GM18498 (cell line): ENCODE data around the gene LRP2BP.

Source experiments
- ATAC-seq: cut with Tn5 transposase; IDR thresholded peaks from one replicate; pipeline ENCODE4 v1.9.1; 2021; ENCODE audit warnings: mild to moderate bottlenecking, moderate library complexity; ENCODE audit not compliant: unreplicated experiment

Gene LRP2BP

DNA sequence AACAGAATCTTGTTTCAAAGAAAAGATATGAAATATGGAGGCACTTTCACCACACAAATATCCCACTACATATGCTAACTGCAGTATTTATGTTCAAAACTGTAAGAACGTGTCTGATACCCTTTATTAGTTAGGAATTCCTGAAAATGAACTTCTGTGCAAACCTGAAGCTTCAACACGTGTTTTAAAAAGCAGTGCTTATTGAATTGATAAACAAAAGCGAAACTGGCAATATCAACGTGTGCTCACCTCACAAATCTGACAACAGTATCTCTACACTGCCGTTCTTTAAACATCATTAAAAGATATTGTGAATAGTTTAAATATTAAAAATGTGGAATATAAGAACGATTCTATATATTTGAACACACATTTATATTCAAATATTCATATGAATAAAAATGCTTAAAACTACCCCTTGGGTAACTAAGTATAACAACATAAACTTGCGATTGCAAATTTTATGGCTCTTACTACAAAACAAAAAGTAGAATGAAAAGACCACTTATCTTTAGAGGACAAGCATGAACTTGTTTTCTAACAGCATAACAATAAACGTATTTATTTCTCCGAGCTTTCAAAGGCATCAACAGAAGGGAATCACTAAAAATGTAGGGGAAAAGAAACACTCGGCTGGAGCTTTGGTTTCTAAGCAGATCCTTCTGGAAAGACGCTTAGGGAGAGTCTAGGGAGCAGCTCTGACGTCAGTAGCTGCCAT is at the start of gene LRP2BP:
Gene LRP2BP, minus strand, starts transcription at position 687 of the 718 bp plus-strand sequence. CDS start 17,738 bp downstream, outside the sequence.
- ATAC-seq: no peak

DNA sequence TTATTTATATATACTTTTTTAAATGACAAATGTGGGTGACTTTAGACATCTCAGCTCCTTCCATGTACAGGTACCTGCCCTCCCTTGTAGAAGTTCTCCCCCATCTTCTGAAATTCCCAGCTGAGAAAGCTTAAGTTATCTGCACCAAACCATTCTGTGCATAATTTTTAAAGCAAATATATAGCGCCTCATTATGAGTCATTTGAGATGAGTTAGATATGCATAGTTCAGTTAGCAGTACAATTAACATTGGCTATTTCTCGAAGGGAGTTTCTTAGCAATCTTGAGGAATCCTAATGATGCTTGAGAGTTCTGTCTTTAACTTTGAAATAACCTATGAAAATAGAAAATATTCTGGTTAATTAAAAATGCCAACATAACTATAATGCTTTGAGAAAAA is 49.5 kb upstream of the LRP2BP start:
- no peak for ATAC-seq

GRCh38 chr4:185441479-185441878 is 45.8 kb upstream of the LRP2BP start:
- no peak for ATAC-seq

DNA sequence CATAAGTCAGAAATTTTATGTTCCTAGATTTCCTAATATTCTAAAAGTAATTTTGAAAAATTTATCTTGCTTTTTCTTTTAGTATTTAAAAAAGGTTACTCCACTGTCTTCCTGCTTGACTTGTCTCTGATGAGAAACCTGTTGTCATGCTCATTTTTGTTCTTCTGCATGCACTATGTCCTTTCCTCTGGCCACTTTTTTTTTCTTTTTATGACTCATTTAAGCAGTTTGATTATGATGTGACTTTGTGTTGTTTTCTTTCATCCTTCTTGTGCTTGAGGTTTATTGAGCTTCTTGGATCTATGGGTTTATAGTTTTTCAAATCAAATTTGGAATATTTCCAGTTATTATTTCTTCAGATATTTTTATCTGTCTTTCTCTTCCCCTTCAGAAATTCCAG is 42.1 kb upstream of the LRP2BP start:
- ATAC-seq: no peak

DNA sequence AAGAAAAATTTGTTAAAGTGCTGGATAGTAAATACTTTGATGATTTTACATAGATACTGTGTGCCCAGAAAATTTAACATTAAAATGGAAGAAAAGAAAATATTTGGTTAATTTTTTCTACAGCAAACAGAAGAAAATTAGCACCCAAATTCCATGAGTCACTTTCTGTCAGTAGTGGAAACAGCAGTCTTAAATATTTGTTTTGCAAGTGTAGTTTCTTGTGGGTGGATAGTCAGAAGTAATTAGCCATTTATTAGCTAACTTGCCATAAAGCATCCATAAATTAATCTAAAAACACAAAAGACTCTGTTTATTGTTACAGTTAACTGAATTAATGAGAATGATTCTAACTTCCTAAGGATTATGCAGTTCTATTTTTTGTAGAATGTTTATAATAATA is 39.7 kb upstream of the LRP2BP start:
- no peak for ATAC-seq

DNA sequence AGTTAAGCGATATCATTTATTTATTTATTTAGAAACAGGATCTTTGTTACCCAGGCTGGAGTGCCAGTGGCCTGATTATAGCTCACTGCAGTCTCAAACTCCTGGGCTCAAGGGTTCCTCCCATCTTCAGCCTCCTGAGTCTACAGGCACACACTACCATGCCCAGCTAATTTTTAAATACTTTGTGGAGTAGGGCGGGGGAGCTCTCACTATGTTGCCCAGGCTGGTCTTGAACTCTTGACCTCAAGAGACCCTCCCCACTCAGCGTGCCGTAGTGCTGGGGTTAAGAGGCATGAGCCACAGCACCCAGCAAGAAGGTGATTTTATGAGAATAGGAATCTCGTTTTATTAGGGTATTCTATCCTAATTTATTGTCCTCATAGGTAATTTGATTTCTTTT is 33.9 kb upstream of the LRP2BP start:
- ATAC-seq: no peak

DNA sequence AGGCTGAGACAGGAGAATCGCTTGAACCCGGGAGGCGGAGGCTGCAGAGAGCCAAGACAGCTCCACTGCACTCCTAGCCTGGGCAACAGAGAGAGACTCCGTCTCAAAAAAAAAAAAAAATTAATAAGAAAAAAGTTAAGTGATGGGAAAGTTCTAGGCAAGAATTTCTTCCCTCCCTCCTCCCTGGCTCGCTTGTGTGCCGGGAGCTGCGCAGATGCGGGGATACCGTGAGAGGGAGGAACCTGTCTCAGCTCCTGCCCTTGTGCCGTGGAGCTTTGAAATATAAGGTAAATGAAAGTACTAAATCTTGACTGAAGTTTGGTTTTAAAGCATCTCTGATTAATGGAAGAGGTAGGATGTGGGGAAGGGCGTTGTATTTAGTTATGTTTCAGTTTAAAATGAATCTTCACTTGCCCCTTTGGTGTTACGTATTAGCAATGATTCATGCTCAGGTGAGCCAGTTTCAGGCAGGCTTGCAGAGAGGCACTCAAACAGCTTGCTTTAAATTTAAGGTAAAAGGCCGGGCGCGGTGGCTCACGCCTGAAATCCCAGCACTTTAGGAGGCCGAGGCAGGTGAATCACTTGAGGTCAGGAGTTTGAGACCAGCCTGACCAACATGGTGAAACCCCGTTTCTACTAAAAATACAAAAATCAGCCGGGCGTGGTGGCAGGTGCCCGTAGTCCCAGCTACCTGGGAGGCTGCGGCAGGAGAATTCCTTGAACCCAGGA is 31.4 kb upstream of the LRP2BP start:
- ATAC-seq: no peak

DNA sequence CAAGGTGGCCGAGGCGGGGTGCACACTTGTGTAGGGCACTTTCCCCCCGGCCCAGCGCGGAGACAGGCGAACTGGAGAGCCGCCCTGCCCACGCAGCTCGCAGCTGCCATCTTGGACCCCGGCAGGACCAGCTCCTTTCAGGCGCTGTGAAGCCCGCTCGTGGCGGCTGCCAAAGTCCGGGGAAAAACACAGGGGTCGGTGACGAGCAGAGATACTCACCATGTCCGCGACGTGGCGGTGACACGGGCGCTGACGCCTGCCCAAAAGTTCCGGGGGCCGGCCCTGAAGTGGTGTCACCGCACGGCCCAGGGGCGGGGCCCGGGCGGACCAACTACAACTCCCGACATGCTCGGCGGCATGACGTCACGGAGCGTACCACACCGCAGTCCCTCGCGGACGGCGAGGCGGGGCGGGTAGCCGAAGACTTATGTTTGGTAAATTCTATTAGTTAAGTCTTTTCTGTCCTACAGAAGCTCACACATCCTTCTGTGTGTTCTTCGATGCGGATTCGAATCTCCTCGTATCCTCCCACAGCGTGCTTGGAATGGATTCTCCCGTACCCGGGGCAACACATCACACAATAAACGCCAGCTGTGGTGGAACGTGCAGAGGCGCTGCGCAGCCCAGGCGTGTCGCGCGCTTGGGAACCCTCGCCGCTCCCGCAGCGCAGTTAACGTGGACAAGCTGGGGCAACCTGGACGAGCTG is 30.1 kb upstream of the LRP2BP start, which contains the start of gene UFSP2:
Gene UFSP2, minus strand, starts transcription at position 318 of the 706 bp plus-strand sequence. Its CDS starts 96 bp downstream, at position 222.
- peak; percentile 96 for ATAC-seq

- ATAC-seq: peak; percentile 2
Measured at GRCh38 chr4:185424905-185425646, 29.4 kb upstream of the LRP2BP start.

DNA sequence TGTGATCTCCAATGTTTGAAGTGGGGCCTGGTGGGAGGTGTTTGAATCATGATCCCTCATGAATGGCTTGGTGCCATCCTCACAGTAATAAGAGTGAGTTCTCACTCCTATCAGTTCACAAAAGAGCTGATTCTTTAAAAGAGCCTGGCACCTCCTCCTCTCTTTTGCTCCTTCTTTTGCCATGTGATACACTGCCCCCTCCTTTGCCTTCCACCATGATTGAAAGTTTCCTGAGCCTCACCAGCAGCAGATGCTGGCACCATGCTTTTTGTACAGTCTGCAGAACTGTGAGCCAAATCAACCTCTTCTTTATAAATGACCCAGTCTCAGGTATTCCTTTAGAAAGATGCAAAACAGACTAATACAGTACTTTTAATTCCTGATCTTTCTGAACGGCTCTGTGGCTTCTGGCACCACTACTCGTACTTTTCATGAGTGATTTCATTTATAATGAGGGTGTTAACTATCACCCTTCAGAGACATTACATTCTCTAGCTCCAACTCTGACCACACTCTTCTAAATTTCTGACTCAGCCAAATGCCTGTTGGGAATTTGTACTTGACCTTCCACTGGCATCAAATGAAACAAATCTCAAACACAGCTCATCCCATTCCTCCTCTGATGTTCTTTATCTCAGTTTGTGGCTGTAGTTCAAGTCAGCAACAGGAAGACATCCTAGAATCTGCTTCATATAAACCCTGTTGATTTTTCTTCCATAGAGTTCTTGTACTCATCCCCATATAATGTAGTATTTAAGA is 25.8 kb upstream of the LRP2BP start:
- no peak for ATAC-seq

DNA sequence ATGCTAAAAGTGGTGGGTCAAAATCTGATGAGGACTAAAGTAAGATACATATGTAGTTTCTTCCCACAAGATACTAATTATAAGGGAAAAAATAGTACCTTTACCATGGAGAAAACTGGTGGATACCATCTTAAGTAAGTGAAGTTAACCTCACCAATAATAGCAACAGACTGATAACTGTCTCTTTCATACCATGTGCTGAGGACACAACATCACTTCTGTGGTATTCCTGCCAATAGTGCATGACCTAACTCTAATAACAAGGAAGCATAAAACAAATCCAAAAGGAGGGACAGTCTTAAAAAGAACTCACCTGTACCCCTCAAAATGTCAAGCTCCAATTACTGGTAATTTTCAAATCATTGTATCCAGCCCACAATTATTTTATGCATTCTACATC is 21.2 kb upstream of the LRP2BP start:
- ATAC-seq: no peak

DNA sequence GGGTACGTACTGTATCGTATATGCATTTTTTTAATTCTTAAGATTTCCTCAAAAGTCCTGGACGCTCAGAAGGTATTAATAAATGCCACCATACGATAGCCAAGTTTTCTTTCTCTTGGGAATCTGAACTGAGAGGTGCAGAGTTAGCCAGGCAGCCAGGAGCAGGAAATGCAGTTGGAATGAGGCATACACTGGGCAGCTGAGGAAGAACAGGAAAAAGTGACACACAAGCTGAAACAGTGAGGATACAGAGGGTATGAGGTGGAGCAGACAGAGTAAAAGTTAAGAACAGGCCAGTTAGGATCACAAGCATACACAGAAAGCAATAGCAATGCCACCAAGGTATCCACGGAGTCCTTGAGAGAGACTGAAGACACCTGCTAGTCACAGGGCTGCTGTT is 16.7 kb upstream of the LRP2BP start:
- ATAC-seq: no peak

GRCh38 chr4:185411849-185412248 is 16.1 kb upstream of the LRP2BP start:
- no peak for ATAC-seq

- ATAC-seq: no peak
Measured at GRCh38 chr4:185408432-185408831, 12.7 kb upstream of the LRP2BP start.

- ATAC-seq: no peak
Measured at GRCh38 chr4:185405296-185405999, 9.7 kb upstream of the LRP2BP start.

DNA sequence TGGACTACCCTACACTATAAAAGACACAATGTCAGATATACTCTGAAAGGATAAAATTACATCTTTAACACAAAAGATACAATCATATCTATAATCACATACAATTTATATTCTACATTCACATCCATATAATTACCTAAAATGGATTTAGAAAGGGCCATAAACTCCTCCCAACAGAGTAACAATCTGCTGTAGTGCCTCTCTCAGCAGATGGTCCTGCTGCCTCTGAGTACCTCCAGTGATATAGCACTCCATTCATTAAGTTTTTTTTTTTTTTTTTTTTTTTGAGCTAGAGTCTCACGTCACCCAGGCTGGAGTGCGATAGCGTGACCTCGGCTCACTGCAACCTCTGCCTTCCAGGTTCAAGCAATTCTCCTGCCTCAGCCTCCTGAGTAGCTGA is 8.3 kb upstream of the LRP2BP start:
- ATAC-seq: no peak

GRCh38 chr4:185399466-185399865 is 3.7 kb upstream of the LRP2BP start:
- ATAC-seq: no peak

DNA sequence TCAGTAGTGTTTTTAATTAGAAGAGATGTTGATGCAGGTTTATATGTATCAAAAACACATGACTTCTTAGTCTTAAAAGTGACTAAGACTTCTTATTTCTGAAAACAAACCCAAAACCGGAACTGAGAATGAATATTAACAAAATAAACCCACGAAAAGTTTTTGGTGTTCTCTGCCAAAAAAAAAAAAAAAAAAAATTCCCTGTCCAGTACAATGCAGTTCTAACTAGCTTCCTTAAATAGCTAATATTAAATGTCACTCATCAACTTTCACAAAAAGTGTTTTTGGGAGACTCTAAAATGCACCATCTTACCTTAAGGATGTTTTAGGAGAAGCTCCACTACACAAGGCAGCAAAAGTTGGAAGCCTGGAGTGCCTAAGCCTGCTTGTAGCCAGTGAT is 2.9 kb upstream of the LRP2BP start:
- ATAC-seq: no peak

DNA sequence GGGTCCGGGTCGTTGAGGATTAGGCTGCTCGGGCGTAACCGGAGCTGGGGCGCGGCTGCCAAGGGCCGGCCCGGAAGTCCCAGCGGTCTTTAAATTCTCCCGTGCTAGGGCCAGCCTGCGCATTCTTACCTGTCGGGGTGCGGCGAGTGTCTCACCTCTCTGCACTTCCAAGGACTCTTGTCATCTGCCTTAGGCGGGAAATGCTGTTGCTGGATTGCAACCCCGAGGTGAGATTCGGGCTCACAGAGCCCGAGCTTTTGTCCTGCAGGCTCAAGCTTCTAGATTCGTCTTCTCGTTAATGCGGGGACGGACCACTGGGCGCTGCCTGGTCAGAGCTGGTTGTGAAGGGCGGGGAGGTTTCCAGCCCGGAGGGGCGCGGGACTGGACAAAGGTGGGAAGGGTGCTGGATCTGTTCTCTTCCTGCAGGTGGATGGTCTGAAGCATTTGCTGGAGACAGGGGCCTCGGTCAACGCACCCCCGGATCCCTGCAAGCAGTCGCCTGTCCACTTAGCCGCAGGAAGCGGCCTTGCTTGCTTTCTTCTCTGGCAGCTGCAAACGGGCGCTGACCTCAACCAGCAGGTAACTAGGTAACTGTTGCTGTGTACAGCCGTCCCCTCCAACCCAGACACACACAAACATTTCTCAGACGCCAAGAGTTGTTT is 1.1 kb upstream of the LRP2BP start, which contains the start of gene ANKRD37:
Gene ANKRD37, plus strand, starts transcription at position 118 of the 662 bp plus-strand sequence. Its CDS starts 83 bp downstream, at position 201.
- ATAC-seq: no peak
